Measurements from ENCODE around the gene PAWR.
"Not testable (repeated sequence)": the region's sequence is repeated elsewhere in the genome, so short reads cannot be mapped to it uniquely, and the experiment has no call there.

Gene PAWR

DNA sequence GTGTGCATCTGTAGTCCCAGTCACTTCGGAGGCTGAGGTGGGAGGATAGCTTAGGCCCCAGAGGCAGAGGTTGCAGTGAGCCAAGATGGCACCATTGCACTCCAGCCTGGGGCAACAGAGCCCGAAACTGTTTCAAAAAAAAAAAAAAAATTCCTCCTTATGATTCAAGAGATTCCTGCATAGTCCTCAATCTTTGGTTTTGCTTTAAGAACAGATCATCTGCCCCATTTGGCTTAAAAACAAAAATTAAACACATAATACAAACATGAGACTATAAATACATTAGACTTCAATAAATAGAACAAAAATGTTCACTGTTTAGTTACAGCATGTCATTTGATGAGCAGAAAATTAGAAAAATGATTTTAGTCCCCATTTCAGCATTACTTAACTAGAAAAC lies 131.2 kb downstream of the PAWR start:
- Mint-ChIP-seq H3K4me1 (no peaks in the 10 kb centered on the region), H3K4me3 (no peak overlapping the region), H3K27me3 (no peaks in the 10 kb centered on the region), H3K27ac (no peak overlapping the region), H3K36me3 (no peaks in the 10 kb centered on the region), H3K9me3 (no peaks in the 10 kb centered on the region)

DNA sequence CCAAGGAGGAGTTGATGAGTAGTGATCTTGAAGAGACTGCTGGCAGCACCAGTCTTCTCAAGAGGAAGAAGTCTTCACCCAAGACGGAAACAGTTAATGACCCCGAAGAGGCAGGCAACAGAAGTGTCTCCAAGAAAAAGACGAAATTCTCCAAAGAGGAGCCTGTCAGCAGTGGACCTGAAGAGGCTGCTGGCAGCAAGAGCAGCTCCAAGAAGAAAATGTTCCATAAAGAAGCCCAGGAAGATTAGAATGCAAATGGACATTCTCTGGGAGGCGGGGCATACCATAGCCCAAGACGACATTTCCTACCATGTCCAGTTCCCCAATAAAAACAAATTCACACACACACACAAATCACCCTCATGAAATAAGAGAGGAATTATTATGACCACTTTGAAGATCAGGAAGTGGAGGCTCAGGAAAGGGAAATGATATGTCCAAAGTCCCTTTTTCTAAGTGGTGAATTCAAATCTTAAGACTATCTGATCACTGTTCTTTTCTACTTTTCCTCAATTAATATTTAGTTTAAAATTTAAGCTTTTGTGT lies 131.8 kb downstream of the PAWR start:
- Mint-ChIP-seq H3K4me1 (no peaks in the 10 kb centered on the region), H3K27me3 (no peaks in the 10 kb centered on the region), H3K9me3 (no peaks in the 10 kb centered on the region), H3K27ac (no peak overlapping the region), H3K36me3 (no peaks in the 10 kb centered on the region), H3K4me3 (no peak overlapping the region)

DNA sequence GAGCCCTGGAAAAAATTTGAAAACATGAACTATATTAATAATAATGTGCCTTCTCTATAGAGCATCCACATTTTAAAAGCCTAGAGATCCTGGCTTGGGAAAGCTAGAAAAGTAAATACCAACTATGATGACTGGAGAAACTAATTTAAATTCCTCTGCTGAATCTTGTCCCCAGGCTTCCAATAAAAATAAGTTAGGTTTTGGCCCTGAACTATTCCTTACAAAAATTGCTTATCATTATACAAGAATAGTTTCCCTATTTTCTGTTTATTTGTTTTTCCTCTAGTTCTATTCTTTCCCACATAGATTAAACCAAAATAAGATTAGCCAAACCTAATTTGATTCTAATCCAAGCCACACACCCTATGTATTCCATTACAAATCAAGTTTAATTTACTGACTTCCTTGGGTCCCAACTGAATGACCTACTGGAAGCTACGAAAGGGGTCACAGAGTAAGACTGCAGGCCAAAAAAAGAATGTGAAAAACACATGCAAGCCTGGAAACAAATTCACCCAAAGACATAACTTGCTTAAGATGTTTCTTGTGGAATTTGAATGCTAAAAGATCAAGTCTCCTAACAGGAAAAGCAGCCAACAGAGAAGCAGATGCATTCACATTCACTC lies 133.0 kb downstream of the PAWR start:
- no peaks in the 10 kb centered on the region for H3K9me3 Mint-ChIP-seq
- no peak overlapping the region for H3K27ac Mint-ChIP-seq
- no peaks in the 10 kb centered on the region for H3K4me1 Mint-ChIP-seq
- H3K27me3 Mint-ChIP-seq: no peaks in the 10 kb centered on the region
- no peak overlapping the region for H3K4me3 Mint-ChIP-seq
- H3K36me3 Mint-ChIP-seq: no peaks in the 10 kb centered on the region

DNA sequence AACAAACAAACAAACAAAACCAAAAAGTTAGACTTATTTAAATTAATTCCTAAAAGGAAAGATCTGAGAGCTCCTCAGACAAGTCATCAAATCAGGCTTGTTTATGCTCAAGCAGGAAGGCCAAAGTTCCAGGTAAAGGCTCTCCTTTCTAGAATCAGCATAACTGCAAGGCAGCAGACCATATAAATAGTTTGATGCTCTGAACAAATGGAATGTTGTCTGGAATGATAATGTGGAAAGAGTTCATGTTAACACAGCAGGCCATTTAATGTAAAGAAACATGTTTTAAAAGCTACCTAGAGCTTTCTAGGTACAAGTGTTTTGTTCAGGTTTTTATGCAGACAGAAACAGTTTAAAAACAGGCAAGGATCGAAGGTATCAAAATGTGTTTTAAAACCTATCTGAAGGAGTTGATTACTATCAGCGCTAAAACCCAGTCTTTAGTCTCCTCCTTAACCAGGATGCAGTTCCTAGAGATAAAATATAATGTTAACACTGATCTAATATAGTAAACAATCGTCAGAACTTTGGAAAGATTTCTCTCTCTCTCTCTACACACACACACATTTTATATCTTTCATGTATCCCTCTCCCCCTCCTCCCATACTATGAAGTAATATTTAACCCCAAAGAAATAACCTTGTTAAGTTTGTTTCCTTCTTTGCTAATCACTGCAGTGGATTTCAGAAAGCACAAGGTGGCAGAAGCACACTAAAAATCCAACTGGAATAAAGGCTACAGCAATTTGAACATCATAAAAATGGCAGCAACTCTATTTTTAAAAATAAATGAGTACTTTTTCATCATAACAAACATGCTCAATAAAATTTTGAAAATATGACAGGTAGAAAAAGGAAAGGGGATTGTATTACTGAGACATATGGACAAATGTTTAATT lies 135.5 kb downstream of the PAWR start:
- Mint-ChIP-seq H3K9me3 (no peaks in the 10 kb centered on the region), H3K36me3 (no peaks in the 10 kb centered on the region), H3K27me3 (no peaks in the 10 kb centered on the region), H3K4me3 (no peak overlapping the region), H3K4me1 (no peaks in the 10 kb centered on the region), H3K27ac (no peak overlapping the region)

DNA sequence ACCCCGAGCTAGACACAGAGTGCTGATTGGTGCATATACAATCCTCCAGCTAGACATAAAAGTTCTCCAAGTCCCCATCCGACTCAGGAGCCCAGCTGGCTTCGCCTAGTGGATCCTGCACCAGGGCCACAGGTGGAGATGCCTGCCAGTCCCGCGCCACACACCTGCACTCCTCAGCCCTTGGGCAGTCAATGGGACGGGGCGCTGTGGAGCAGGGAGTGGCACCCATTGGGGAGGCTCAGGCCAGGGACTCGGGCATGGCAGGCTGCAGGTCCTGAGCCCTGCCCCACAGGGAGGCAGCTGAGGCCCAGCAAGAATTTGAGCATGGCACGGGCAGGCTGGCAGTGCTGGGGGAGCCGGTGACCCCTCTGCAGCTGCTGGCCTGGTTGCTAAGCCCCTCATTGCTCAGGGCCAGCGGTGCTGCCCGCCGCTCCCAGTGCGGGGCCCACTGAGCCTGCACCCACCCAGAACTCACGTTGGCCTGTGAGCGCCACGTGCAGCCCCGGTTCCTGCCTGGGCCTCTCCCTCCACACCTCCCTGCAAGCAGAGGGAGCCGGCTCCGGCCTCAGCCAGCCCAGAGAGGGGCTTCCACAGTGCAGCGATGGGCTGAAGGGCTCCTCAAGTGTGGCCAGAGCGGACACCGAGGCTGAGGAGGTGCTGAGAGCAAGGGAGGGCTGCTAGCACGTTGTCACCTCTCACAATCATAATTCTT lies 136.7 kb downstream of the PAWR start:
- Mint-ChIP-seq H3K27ac (no peak overlapping the region), H3K27me3 (no peaks in the 10 kb centered on the region), H3K9me3 (no peaks in the 10 kb centered on the region), H3K4me1 (no peaks in the 10 kb centered on the region), H3K4me3 (no peak overlapping the region), H3K36me3 (no peaks in the 10 kb centered on the region)

DNA sequence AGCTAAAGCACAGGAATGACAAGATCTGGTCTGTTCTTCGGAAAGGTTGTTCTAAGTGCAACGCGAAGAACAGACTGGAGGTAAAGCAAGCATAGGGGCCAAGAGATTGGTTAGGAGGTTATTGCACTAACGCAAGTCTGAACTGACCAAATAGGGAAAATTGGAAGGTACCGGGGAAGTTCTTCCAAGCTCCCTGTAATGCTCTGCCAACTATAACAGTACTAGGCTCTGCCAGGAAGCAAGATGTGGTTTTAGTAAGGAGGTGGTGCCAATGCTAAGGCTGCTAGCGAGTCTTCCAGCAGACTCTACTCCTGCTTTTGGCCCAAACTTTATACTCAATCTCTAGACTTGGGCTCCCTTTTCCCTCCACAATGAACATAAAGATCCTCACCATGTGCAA lies 138.6 kb downstream of the PAWR start:
- Mint-ChIP-seq H3K36me3 (no peaks in the 10 kb centered on the region), H3K27ac (no peak overlapping the region), H3K9me3 (no peaks in the 10 kb centered on the region), H3K4me3 (no peak overlapping the region), H3K27me3 (peaks cover 2% of the 10 kb centered on the region), H3K4me1 (no peaks in the 10 kb centered on the region)

DNA sequence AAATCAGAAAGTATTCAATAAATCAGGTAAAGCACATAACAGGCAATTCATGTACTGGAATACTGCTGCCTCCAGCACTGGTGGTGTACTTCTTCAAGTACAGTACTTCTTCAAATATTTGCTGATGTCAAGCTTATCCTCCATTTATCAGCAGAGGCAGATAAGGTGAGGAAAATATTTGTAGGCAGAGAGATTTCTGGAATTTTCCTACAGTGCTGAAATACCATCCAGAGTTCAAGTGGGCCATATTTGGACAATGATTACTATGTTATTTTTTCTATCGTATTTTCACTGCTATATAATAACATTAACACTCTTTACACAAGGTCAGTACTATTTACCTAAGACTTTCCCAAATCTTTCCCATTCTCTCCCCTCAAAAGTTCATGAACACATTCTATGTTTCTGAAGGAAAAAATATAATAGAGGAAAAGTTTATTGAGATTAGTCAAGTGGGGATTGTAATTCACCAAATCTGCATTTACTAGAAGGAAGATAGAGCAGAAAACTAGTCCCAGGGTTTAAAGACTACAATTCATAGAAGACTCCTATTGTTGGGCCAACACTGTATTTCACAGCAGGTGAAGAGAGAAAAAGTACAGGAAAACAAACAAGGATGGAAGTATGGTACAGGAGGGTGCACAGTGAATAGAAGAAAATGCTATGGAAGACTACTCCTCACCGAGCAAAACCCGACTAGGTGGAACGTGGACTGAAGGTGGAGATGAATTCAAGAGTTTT lies 141.1 kb downstream of the PAWR start:
- no peak overlapping the region for H3K4me3 Mint-ChIP-seq
- peaks cover 2% of the 10 kb centered on the region for H3K27me3 Mint-ChIP-seq
- H3K4me1 Mint-ChIP-seq: no peaks in the 10 kb centered on the region
- H3K27ac Mint-ChIP-seq: no peak overlapping the region
- H3K9me3 Mint-ChIP-seq: no peaks in the 10 kb centered on the region
- H3K36me3 Mint-ChIP-seq: no peaks in the 10 kb centered on the region

DNA sequence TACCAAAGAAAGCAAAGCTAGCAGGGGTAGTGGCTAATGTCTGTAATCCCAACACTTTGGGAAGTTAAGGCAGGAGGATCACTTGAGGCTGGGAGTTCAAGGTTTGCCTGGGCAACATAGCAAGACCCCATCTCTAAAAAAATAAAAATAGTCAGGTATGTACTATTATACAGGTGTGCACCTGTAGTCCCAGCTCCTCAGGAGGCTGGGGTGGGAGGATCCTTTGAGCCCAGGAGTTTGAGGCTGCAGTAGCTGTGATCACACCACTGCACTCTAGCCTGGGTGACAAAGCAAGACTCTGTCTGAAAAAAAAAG lies 142.2 kb downstream of the PAWR start:
- Mint-ChIP-seq H3K4me3 (no peak overlapping the region), H3K36me3 (no peaks in the 10 kb centered on the region), H3K4me1 (no peaks in the 10 kb centered on the region), H3K27me3 (peaks cover 2% of the 10 kb centered on the region), H3K9me3 (no peaks in the 10 kb centered on the region), H3K27ac (no peak overlapping the region)

DNA sequence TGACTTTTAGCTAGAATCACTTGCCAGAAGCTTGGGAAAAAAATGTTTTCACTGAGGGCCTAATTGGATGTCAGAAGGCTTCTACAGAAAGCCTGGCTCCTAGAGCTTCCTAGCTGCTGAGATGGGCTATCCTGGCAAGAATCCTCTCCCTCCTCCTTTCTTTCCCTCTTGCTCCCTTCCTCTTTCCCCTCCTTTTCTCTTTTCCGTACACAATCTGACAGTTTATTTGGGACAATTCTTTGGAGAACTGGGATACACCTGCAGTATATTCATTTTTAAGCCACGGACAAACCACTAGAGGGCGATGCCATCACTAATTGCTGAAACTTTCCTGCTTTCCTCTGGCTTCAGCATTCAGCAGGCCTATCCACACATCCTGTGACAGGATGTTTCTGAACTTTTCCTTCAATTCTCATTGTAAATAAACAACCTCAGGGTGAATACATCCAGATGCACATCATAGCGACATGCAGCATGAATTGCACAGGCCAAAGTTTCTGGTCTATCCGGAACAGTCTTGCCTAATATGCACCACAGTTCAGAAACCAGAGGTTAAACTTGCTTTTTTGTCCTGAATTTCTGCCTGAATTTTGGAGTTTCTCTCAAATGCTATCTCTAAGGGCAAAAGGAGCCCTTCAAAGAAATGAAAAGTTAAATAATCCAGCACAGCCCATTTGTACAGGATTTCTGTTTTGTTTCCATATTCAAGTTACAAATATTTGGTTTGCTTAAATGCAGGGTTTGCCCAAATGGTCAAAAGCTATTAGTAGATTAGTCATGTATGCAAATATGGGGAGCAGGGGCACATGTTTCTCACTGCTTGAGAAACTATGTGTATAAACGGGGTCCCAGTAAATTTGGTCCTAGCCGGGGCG lies 142.8 kb downstream of the PAWR start:
- H3K4me1 Mint-ChIP-seq: no peaks in the 10 kb centered on the region
- H3K36me3 Mint-ChIP-seq: no peaks in the 10 kb centered on the region
- no peaks in the 10 kb centered on the region for H3K9me3 Mint-ChIP-seq
- no peak overlapping the region for H3K4me3 Mint-ChIP-seq
- peaks cover 2% of the 10 kb centered on the region for H3K27me3 Mint-ChIP-seq
- no peak overlapping the region for H3K27ac Mint-ChIP-seq

DNA sequence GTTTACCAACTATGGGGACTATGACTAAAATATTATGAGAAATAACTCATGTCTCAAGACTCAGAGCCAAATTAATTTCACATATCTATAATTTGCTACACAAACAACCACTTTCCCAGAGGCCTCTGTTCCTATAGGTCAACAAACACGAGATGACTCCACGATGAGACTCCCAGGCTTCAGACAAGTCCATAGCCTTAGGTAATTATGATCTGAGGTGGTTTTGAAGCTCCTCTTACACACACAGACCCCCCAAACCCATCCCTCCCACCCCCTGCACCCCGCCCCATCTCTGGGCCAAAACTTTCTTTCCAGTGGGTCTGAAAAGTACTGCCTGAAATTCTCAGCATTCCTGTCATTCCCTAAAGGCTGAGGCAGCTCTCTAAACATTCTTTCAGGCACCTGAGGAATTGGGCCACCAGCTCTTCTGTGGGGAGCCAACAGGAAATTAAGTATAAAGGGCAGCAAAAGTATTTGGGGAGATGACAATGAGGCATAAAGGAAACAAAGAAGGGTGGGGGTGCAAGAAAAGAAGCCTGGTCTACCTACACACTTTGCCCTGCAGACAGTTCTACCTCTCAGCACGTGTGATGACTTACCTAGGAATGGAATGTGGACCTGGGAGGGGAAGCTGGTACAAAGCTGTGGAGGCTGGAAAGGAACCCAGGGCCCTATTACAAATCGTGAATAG lies 143.6 kb downstream of the PAWR start:
- Mint-ChIP-seq H3K36me3 (no peaks in the 10 kb centered on the region), H3K4me1 (no peaks in the 10 kb centered on the region), H3K27me3 (peaks cover 2% of the 10 kb centered on the region), H3K27ac (no peak overlapping the region), H3K4me3 (no peak overlapping the region), H3K9me3 (no peaks in the 10 kb centered on the region)

DNA sequence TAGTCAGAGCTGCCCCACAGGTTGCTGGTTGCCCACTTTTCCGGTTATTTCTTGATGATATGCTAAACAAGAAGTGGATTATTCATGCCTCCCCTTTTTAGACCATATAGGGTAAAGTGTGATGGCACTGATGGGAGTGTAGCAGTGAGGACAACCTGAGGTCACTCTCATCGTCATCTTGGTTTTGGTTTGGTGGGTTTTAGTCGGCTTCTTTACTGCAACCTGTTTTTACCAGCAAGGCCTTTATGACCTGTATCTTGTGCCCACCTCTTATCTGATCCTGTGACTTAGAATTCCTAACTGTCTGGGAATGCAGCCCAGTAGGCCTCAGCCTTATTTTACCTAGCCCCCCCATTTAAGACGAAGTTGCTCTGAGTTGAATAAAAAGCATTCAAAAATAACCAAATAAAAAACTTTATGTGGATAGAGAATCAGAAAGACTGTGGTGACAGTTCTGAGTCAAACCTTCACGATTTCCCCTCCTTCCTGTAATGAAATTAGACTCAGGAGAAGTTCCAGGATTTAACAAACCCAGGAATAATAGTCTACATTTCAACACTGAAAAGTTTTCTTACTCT lies 144.2 kb downstream of the PAWR start:
- peaks cover 2% of the 10 kb centered on the region for H3K27me3 Mint-ChIP-seq
- no peaks in the 10 kb centered on the region for H3K9me3 Mint-ChIP-seq
- no peaks in the 10 kb centered on the region for H3K4me1 Mint-ChIP-seq
- no peak overlapping the region for H3K4me3 Mint-ChIP-seq
- H3K36me3 Mint-ChIP-seq: no peaks in the 10 kb centered on the region
- H3K27ac Mint-ChIP-seq: no peak overlapping the region

DNA sequence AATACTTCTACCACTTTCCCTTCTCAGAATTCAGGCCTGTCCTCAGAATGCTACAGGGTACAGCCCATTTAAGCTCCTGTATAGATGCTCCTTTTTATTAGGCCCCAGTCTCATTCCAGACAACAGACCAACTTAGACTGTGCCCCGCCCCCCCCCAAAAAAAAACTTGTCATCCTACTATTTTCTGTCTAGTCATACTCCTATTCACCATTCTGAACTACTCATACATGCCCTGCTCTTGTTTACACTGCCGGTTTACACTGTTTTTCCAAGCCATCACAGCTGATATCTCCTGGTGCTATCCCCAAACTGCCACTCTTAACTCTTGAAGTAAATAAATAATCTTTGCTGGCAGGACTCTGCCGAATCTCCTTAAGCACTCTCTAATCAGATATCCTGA lies 146.3 kb downstream of the PAWR start:
- not testable (repeated sequence) for H3K27me3 Mint-ChIP-seq, H3K36me3 Mint-ChIP-seq, H3K4me1 Mint-ChIP-seq, H3K4me3 Mint-ChIP-seq, H3K27ac Mint-ChIP-seq, H3K9me3 Mint-ChIP-seq

DNA sequence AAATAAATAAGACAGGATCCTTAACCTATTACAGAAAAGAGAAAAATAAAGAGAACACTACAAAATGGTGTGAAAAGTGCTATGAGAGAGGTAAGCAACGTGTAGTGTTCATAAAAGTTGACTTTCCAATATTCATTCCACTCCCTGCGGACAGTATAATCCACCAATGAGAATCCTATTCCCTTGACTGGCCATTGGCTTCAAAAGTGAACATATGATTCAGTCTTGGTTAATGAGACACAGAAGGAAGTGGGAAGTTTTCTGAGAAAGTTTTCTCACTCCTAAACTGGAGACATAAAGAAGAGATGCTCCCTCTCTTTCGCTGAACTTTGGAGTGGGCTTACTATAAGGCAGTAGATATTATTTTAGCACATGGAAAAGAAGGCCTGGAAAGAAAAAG lies 153.1 kb downstream of the PAWR start:
- Mint-ChIP-seq H3K9me3 (no peaks in the 10 kb centered on the region), H3K4me1 (no peaks in the 10 kb centered on the region), H3K27ac (no peak overlapping the region), H3K4me3 (no peak overlapping the region), H3K27me3 (no peaks in the 10 kb centered on the region), H3K36me3 (no peaks in the 10 kb centered on the region)

DNA sequence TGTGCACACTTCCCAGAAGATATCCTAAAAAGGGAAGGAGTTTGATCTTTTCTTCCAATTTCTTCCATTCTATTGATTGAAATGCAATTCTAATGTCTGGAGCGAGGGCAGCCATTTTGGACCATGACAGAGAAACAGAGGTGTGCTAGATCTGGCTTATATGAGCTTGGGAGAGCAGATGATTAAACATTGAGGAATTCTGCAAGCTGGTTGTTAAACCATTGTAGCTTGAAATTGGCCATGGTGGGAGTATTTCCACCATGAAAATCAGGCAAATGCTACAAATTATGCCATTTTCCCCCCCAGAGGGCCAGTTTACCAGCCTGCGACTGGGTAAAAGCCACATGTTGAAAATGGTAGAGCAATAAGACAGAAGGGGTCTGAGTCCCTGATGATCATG lies 155.0 kb downstream of the PAWR start:
- no peaks in the 10 kb centered on the region for H3K36me3 Mint-ChIP-seq
- H3K9me3 Mint-ChIP-seq: no peaks in the 10 kb centered on the region
- H3K27ac Mint-ChIP-seq: no peak overlapping the region
- no peaks in the 10 kb centered on the region for H3K4me1 Mint-ChIP-seq
- no peaks in the 10 kb centered on the region for H3K27me3 Mint-ChIP-seq
- H3K4me3 Mint-ChIP-seq: no peak overlapping the region

Data from activated naive CD4-positive, alpha-beta T cell treated with anti-CD3 and anti-CD28 coated beads, Interleukin-2, amount 50 U/mL, for 24 hours (primary cell).